Stimulated activated CD4-positive, alpha-beta T cell treated with anti-CD3 and anti-CD28 coated beads, Interleukin-1b, Interleukin-23, amount 100 ng/mL, for 24 hours (primary cell): Measurements from ENCODE around the gene TXLNA.

Source experiments
- DNase-seq, 4 experiments: peaks; one replicate each; pipeline ENCODE4 v3.0.0-alpha.2; 2020; ENCODE audit warnings: low read depth in 4 of 4, low spot score in 1 of 4

TXLNA gene

GRCh38 chr1:32242341-32242851 lies 62.9 kb downstream of the TXLNA start:
- DNase-seq: no peak

DNA sequence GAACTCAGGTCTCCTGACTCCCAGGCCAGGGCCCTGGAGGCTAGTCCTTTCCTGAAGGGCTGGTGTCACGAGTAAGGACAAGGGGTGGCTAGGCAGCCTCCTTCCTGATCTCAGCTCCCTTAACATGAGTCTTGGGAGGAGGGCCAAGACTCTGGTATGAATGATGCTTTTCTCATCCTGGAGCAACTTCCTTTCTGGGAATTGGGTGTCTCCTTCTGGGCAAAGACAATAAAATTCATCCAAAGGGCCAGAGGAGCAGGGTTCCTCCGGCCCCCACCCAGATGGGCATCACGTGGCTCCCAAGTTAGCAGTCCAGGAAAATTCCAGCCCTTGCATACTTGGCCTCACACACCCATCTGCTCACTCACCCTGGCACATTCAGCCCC lies 67.4 kb downstream of the TXLNA start, which contains the start of gene FAM167B:
FAM167B (plus strand) TSS at position 335 of the 386 bp plus-strand sequence. CDS start 200 bp downstream, outside the sequence.
- DNase-seq: no peak

GRCh38 chr1:32247452-32247851 lies 68.0 kb downstream of the TXLNA start:
- no peak for DNase-seq
